Adipose tissue (tissue), 3 donors: ENCODE data around the gene C2orf76. TPM values are rescaled to one million over a fixed set of nuclear protein-coding genes. Genes with fewer than 3 reads are reported as not detected.

Experiments
- H3K27ac ChIP-seq: one replicate; pipeline ENCODE4 v1.5.1; 2013; ENCODE audit warnings: low read depth, low read length
- WGBS, 3 donors: extraction: QIAGEN DNeasy Blood & Tissue Kit; methylation state at CpG; one replicate each; pipeline ENCODE4 v1.1.7; 2013; 5-methylcytosine and 5-hydroxymethylcytosine counted together
- polyA plus RNA-seq, 3 donors: library from polyadenylated mRNA; stranded (reverse); fragments of 200-250 nt; gene quantifications; one replicate each; pipeline ENCODE4 v1.2.3, GENCODE V29; 2013
- donor health status: healthy with polysubstance abuse.
- donor health status: Bipolar disorder and iron deficiency.
- donor health status: healthy.

The C2orf76 gene
- polyA plus RNA-seq, 3 donors = 10.8 to 31.9 (median 19.3) TPM

- 91 to 95% (median 94%) methylated on average over 9 of the region's 9 CpGs for WGBS, 3 donors
- no peak overlapping the region for H3K27ac ChIP-seq
These were observed 109.4 kb downstream of the C2orf76 start for GRCh38 chr2:119257198-119257597.

GRCh38 chr2:119256582-119256921 lies 110.1 kb downstream of the C2orf76 start:
- WGBS, 3 donors = 80 to 89% (median 85%) methylated on average over 2 of the region's 2 CpGs
- no peak overlapping the region for H3K27ac ChIP-seq

DNA sequence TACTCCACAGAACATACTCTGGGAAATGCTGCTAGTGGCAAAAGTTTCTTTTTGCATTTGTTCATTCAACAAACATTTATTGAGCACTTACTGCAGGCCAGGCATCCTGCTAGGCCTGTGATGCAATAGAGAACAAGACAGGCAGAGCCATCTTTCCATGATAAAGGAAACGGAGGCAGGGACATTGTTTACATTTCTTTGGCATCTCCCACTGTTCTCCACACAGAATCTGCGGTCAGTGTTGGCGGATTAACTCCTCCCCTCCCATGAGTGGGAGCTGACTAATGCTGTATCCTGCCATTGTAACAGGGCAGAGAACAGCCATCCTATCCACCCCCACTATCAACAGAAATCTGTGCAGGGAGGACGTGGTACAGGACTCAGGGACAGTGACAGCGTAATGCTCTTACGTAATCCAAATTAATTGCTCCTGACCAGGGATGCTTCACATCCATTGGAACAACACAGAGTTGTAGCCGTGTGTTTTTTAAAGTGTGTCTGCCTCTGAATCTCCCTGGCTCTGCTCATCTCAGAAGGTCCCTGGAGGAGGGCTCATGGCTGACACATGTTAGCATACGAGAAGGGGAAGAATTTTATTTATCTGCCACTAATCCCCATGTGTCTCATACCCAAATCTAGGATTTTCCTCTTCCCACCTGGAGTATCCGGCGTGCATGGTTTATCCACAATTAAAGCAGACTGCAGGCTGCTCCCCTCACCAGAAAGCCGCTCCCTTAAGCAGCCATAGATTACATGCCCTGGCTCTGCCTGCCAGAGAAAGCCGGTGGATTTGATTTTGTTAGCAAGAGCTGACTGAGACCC lies 110.7 kb downstream of the C2orf76 start:
- no peak overlapping the region for H3K27ac ChIP-seq
- WGBS, 3 donors = 52 to 67% (median 56%) methylated on average over 12 of the region's 12 CpGs

DNA sequence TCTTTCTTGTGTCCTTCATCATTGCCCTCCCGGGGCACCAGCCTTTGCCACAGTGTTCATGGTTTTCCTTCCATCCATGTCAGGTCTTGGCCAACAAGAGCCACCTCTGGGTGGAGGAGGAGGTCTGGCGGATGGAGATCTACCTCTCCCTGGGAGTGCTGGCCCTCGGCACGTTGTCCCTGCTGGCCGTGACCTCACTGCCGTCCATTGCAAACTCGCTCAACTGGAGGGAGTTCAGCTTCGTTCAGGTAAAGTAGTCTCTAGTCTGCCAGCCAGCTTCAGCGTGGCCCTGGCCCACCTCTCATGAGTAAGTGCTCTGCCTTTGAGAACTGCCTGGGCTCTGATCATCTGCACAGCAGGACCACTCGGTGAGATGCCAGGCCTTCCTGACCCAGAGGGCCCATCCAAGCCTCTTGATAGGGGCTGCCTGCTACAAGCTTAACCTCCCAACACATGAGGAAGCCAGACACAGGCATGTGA lies 112.0 kb downstream of the C2orf76 start:
- WGBS, 3 donors = 91 to 97% (median 94%) methylated on average over 10 of the region's 10 CpGs
- H3K27ac ChIP-seq = no peak overlapping the region

DNA sequence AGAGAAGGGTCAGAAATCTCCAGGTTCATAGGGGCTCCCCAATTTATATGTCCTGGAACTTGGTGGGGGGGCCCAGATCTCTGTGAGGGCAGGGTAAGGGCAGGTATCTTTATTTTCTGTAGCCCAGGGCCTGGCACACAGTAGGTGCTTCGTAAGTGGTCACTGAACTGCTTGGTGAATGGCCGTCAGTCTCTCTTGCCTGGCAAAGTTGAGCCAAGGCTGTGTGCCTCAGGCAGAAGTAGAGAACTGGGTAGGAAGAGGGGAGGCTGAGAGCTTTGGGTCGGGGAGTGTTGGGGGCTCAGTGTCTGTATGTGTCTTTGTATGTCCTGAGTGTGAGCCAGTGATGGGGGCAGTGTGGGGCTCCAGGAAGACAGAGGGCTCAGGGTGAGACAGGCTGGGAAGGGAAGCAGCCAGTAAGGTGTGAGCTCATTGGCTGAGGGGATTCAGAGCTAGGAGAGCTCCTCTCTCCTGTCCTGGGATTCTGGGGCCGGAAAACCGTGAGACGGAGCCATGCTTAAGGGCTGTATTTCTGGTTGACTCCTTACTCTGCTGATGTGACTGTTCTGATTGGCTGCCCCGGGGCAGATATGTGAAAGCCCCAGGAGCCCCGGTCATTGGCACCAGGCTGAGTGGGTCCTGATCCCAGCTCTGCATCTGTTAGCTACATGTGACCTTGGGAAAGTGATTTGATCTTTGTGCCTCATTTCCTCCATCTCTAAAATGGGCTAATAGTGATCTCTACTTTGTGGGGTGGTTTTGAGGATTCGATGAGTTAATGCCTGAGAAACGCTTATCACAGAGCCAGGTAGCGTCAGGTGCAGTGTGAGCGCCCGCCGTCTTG lies 112.7 kb downstream of the C2orf76 start:
- 83 to 93% (median 90%) methylated on average over 14 of the region's 14 CpGs for WGBS, 3 donors
- no peak overlapping the region for H3K27ac ChIP-seq

GRCh38 chr2:119253114-119253702 lies 113.4 kb downstream of the C2orf76 start:
- 57 to 72% (median 59%) methylated on average over 2 of the region's 2 CpGs for WGBS, 3 donors
- no peak overlapping the region for H3K27ac ChIP-seq

Other genes starting within 250 kb of the C2orf76 start
- under 1 TPM in 1 of 3 donors, not detected in 2; 0.05 TPM for gene C1QL2, start 208.1 kb downstream of the C2orf76 start, polyA plus RNA-seq
- gene STEAP3, start 143.0 kb downstream of the C2orf76 start, polyA plus RNA-seq = 10 to 100 TPM in 2 of 3 donors, 1 to 10 TPM in 1; 1.6 to 22.0 (median 14.8) TPM
- 1,000 to 10,000 TPM in 1 of 3 donors, 100 to 1,000 TPM in 2; 207 to 1,132 (median 690) TPM for gene DBI, start 143 bp upstream of the C2orf76 start, polyA plus RNA-seq
- 10 to 100 TPM in 1 of 3 donors, 1 to 10 TPM in 2; 6.0 to 77.7 (median 9.2) TPM for gene TMEM37, start 65.0 kb upstream of the C2orf76 start, polyA plus RNA-seq
- gene SCTR, start 157.6 kb upstream of the C2orf76 start, polyA plus RNA-seq = 10 to 100 TPM in 1 of 3 donors, under 1 TPM in 1, not detected in 1; 0.65 to 59.8 TPM
- 1 to 10 TPM in 1 of 3 donors, under 1 TPM in 1, not detected in 1; 0.67 to 5.6 TPM for gene CFAP221, start 177.6 kb upstream of the C2orf76 start, polyA plus RNA-seq